ENCODE measurements around the gene CECR2.

Gene CECR2

DNA sequence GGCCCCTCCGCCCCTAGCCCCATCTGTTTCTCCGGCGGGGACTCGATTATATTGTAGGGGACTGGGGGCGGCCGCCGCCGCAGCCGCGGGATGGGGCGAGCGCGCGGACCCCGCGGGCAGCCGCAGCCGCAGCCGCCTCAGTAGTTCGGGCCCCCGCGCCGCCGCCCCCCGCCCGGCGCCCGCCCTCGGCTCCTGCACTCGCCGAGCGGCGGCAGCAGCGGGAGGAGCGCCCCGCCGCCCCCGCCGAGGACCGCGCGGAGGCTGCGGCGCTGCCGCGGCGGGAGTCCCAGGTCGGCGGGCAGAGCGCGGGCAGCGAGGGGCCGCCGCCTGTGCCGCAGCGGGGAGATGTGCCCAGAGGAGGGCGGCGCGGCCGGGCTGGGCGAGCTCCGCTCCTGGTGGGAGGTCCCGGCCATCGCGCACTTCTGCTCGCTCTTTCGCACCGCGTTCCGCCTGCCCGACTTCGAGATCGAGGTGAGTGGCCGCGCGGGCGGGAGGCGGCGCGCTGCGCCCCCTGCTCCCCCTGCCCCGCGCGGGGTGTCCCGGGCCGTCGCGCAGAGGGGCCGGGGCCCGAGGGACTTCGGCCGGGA lies at the start of gene CECR2:
CECR2 (plus strand) TSS at position 22 of the 587 bp plus-strand sequence; CDS start at position 346, 324 bp downstream.
- H3K9me3 ChIP-seq (ENCODE audit: control insufficient read depth, insufficient read depth, low read length) = no peaks in the 10 kb centered on the region
- H3K9ac ChIP-seq (ENCODE audit: low read depth, low read length) = peak within 1 kb of the TSS; percentile 81
- no peaks in the 10 kb centered on the region for H3K36me3 ChIP-seq (ENCODE audit: insufficient read depth, low read length)
- H3K4me1 ChIP-seq (ENCODE audit: insufficient read depth, low read length) = peaks cover 26% of the 10 kb centered on the region

DNA sequence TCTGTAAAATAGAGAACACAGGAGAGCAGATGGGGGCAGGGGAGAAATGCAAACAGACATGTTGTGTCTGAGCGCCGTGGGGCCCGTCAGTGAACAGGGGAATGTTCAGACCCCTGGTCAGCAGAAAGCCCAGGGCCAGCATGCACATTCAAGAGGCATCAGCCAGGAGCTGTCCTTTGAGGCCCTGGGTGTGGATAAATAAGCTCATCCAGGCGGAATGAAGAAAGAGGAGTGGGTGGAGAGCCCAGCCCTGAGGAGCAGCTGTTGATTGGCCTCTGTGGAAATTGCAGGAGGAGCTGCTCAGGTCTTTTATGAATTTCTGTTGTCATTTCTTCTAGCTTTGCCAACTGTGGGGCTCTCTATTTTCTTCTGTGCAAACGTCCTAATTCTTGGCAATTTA lies 49.7 kb upstream of the CECR2 start:
- Histone ChIP-seq H3K4me1 (ENCODE audit: insufficient read depth, low read length) (peaks cover 4% of the 10 kb centered on the region; the same call in 1 of the 2 replicates), H3K36me3 (ENCODE audit: insufficient read depth, low read length) (no peaks in the 10 kb centered on the region), H3K9me3 (ENCODE audit: control insufficient read depth, insufficient read depth, low read length) (no peaks in the 10 kb centered on the region), H3K9ac (ENCODE audit: low read depth, low read length) (no peak overlapping the region)

- Histone ChIP-seq H3K9ac (ENCODE audit: low read depth, low read length) (no peak overlapping the region), H3K9me3 (ENCODE audit: control insufficient read depth, insufficient read depth, low read length) (no peaks in the 10 kb centered on the region)
Observed at GRCh38 chr22:17322511-17322910, 46.7 kb upstream of the CECR2 start.

GRCh38 chr22:17331690-17332089 lies 37.6 kb upstream of the CECR2 start:
- Histone ChIP-seq H3K9ac (ENCODE audit: low read depth, low read length) (no peak overlapping the region), H3K36me3 (ENCODE audit: insufficient read depth, low read length) (no peaks in the 10 kb centered on the region), H3K9me3 (ENCODE audit: control insufficient read depth, insufficient read depth, low read length) (no peaks in the 10 kb centered on the region), H3K4me1 (ENCODE audit: insufficient read depth, low read length) (no peaks in the 10 kb centered on the region)

More at GRCh38 chr22:17322511-17322910, 46.7 kb upstream of the CECR2 start:
- Histone ChIP-seq H3K36me3 (ENCODE audit: insufficient read depth, low read length) (no peaks in the 10 kb centered on the region), H3K4me1 (ENCODE audit: insufficient read depth, low read length) (peaks cover 4% of the 10 kb centered on the region; the same call in 1 of the 2 replicates)

GRCh38 chr22:17332109-17332800 lies 37.0 kb upstream of the CECR2 start:
- H3K9me3 ChIP-seq (ENCODE audit: control insufficient read depth, insufficient read depth, low read length) = no peaks in the 10 kb centered on the region
- H3K4me1 ChIP-seq (ENCODE audit: insufficient read depth, low read length) = no peaks in the 10 kb centered on the region
- H3K9ac ChIP-seq (ENCODE audit: low read depth, low read length) = no peak overlapping the region
- no peaks in the 10 kb centered on the region for H3K36me3 ChIP-seq (ENCODE audit: insufficient read depth, low read length)

- H3K36me3 ChIP-seq (ENCODE audit: insufficient read depth, low read length) = no peaks in the 10 kb centered on the region
- no peak overlapping the region for H3K9ac ChIP-seq (ENCODE audit: low read depth, low read length)
- H3K9me3 ChIP-seq (ENCODE audit: control insufficient read depth, insufficient read depth, low read length) = no peaks in the 10 kb centered on the region
- H3K4me1 ChIP-seq (ENCODE audit: insufficient read depth, low read length) = no peaks in the 10 kb centered on the region
Observed at GRCh38 chr22:17334059-17334458, 35.2 kb upstream of the CECR2 start.

DNA sequence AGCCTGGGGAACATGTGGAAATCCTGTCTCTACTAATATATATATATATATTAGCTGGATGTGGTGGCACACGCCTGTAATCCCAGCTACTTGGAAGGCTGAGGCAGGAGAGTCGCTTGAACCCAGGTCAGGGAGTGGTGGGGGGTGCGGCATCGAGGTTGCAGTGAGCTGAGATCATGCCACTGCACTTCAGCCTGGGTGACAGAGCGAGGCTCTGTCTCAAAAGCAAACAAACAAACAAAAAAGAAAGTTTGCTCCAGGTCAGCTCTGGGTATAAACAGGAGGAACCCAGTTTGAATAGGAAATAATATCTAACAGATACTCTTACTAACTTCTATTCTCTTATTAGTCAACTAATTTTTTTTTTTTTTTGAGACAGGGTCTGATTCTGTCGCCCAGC lies 34.3 kb upstream of the CECR2 start:
- Histone ChIP-seq H3K4me1 (ENCODE audit: insufficient read depth, low read length) (no peaks in the 10 kb centered on the region), H3K36me3 (ENCODE audit: insufficient read depth, low read length) (no peaks in the 10 kb centered on the region), H3K9ac (ENCODE audit: low read depth, low read length) (no peak overlapping the region), H3K9me3 (ENCODE audit: control insufficient read depth, insufficient read depth, low read length) (no peaks in the 10 kb centered on the region)

- H3K4me1 ChIP-seq (ENCODE audit: insufficient read depth, low read length) = no peaks in the 10 kb centered on the region
- H3K9ac ChIP-seq (ENCODE audit: low read depth, low read length) = no peak overlapping the region
- H3K9me3 ChIP-seq (ENCODE audit: control insufficient read depth, insufficient read depth, low read length) = no peaks in the 10 kb centered on the region
- H3K36me3 ChIP-seq (ENCODE audit: insufficient read depth, low read length) = no peaks in the 10 kb centered on the region
Observed at GRCh38 chr22:17336061-17336460, 33.2 kb upstream of the CECR2 start.

GRCh38 chr22:17337639-17338038 lies 31.6 kb upstream of the CECR2 start:
- no peaks in the 10 kb centered on the region for H3K36me3 ChIP-seq (ENCODE audit: insufficient read depth, low read length)
- no peaks in the 10 kb centered on the region for H3K9me3 ChIP-seq (ENCODE audit: control insufficient read depth, insufficient read depth, low read length)
- no peaks in the 10 kb centered on the region for H3K4me1 ChIP-seq (ENCODE audit: insufficient read depth, low read length)
- H3K9ac ChIP-seq (ENCODE audit: low read depth, low read length) = no peak overlapping the region

- Histone ChIP-seq H3K9me3 (ENCODE audit: control insufficient read depth, insufficient read depth, low read length) (no peaks in the 10 kb centered on the region), H3K4me1 (ENCODE audit: insufficient read depth, low read length) (no peaks in the 10 kb centered on the region), H3K36me3 (ENCODE audit: insufficient read depth, low read length) (no peaks in the 10 kb centered on the region), H3K9ac (ENCODE audit: low read depth, low read length) (no peak overlapping the region)
Observed at GRCh38 chr22:17339095-17339693, 30.1 kb upstream of the CECR2 start.

DNA sequence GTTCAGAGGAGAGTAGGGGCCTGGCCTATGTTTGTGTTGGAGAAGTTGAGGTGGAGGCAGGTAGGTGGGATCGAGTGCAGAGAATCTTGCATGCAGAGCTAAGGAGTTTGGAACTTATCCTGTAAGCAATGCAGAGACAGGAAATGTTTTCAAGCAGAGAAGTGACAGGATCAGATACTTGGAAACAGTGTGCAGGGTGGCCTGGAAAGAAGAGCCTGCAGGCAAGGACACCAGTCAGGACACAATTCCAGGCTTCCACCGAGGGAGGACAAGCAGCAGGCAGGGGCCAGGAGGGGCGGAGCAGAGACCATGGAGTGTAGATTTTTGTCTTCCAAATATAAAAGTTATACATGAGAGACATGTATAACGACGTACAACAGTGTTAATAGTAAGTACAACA lies 26.9 kb upstream of the CECR2 start:
- H3K9me3 ChIP-seq (ENCODE audit: control insufficient read depth, insufficient read depth, low read length) = no peaks in the 10 kb centered on the region

GRCh38 chr22:17343766-17344165 lies 25.5 kb upstream of the CECR2 start:
- Histone ChIP-seq H3K9ac (ENCODE audit: low read depth, low read length) (no peak overlapping the region), H3K36me3 (ENCODE audit: insufficient read depth, low read length) (no peaks in the 10 kb centered on the region), H3K4me1 (ENCODE audit: insufficient read depth, low read length) (no peaks in the 10 kb centered on the region), H3K9me3 (ENCODE audit: control insufficient read depth, insufficient read depth, low read length) (no peaks in the 10 kb centered on the region)

More for the DNA sequence above, 26.9 kb upstream of the CECR2 start:
- no peaks in the 10 kb centered on the region for H3K36me3 ChIP-seq (ENCODE audit: insufficient read depth, low read length)
- no peak overlapping the region for H3K9ac ChIP-seq (ENCODE audit: low read depth, low read length)
- no peaks in the 10 kb centered on the region for H3K4me1 ChIP-seq (ENCODE audit: insufficient read depth, low read length)

GRCh38 chr22:17346578-17346977 lies 22.7 kb upstream of the CECR2 start:
- Histone ChIP-seq H3K36me3 (ENCODE audit: insufficient read depth, low read length) (no peaks in the 10 kb centered on the region), H3K9me3 (ENCODE audit: control insufficient read depth, insufficient read depth, low read length) (no peaks in the 10 kb centered on the region), H3K9ac (ENCODE audit: low read depth, low read length) (no peak overlapping the region), H3K4me1 (ENCODE audit: insufficient read depth, low read length) (no peaks in the 10 kb centered on the region)

DNA sequence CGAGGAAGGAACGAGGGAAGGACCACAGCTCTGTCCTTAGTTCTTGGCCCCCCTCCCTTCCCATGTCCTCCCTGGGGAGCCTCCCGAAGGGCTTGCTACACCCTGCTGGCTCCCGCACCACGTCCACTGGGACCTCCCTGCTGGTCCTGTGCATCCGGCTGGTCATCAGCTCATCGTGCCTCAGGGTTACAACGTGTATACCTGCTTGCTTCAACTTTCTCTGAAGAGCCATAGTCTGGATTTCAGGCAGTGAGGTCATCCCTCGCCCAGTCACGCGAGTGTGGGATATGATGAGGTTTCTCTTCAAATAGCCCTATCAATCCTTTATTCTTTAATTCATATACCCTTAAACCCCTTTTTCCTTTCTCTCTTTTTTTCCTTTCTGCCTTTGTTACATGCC lies 21.5 kb upstream of the CECR2 start:
- Histone ChIP-seq H3K4me1 (ENCODE audit: insufficient read depth, low read length) (no peaks in the 10 kb centered on the region), H3K9me3 (ENCODE audit: control insufficient read depth, insufficient read depth, low read length) (no peaks in the 10 kb centered on the region), H3K36me3 (ENCODE audit: insufficient read depth, low read length) (no peaks in the 10 kb centered on the region), H3K9ac (ENCODE audit: low read depth, low read length) (no peak overlapping the region)
